Erythroblast (primary cell): Measurements from ENCODE around the gene MT1E.
A peak's percentile ranks its signal among the peaks of the same experiment; 100 is the strongest.
"Not testable (repeated sequence)": the region's sequence is repeated elsewhere in the genome, so short reads cannot be mapped to it uniquely, and the experiment has no call there.

Experiments
- DNase-seq, 2 experiments: peaks; one replicate each; lab custom pipeline; 2025; lab: John Stamatoyannopoulos, UW
- GATA1 ChIP-seq: IDR thresholded peaks from 2 replicates; pipeline ENCODE4 v1.6.1; 2011; ENCODE audit warnings: low read depth, mild to moderate bottlenecking, control low read depth, low read length, moderate library complexity
- POLR2A ChIP-seq: IDR thresholded peaks from 2 replicates; pipeline ENCODE4 v1.6.1; 2011; ENCODE audit warnings: mild to moderate bottlenecking, low read length

Gene MT1E

DNA sequence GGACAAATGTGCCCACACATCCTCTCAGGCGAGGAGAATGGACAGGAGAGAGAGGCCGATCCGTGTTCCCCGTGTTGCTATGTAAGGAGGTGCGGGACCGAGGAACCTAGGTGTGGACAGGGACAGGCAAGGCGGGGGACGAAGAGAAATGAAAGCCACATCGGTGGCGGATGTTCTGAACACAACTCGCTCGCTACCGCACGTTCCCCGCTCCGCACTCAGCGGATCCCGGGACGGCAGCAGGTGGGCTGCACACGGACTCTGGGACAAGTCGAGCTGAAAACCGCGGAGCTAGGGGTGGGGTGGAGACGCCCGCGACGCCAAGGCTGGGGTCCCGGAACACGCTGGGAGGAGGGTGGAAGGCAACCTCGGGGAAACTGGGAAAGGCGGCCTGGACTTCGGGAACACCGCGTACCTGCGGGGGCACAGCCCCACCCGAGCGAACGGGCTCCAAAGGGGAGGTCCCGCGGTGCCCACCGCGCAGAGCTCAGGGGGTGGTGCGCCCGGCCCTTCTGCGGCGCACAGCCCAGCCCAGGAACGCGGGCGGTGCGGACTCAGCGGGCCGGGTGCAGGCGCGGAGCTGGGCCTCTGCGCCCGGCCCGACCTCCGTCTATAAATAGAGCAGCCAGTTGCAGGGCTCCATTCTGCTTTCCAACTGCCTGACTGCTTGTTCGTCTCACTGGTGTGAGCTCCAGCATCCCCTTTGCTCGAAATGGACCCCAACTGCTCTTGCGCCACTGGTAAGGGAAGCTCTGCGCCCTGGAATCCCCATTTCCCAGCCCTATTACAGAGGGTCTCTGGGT lies at the start of gene MT1E:
Gene MT1E, plus strand, starts transcription at position 642 of the 803 bp plus-strand sequence. Its CDS starts 71 bp downstream, at position 713.
- DNase-seq: peak in 1 of 2 experiments; percentile 30
- no peak for TF ChIP-seq GATA1
- no peak for TF ChIP-seq POLR2A

DNA sequence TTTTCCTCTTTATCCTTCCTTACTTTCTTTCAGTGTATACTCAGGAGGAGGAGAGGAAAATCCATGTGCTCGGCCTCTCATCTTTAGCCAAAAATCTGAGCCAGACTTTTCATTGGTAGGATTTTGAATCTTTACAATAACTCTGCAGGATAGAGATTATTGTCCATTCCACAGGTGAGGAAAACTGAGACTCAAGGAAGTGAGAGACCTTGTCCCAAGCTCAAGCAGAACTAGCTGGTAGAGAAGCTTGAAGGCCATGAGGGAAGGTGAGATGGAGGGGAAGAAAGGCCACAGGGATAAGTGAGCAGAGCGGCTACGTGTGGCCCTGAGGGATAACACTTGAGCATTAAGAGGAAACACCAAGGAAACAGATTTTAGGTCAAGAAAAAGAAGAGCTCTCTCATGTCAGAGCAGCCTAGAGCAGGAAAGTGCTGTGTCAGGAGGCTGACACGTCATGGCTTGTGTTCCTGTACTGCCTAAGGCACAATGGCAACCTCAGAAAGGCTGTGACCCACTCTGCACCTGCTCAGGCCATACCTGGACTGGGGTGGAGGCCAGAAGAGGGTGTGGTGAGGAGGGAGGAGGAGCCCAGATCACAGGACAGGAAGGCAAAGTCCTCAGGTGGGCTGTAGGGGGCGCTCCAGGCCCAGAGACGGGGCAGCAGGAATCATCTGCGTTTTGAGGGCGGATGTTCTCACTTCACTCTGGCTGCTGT lies 48.8 kb upstream of the MT1E start:
- TF ChIP-seq GATA1 (no peak), POLR2A (no peak)
- peak; percentile 77 to 87 for DNase-seq

DNA sequence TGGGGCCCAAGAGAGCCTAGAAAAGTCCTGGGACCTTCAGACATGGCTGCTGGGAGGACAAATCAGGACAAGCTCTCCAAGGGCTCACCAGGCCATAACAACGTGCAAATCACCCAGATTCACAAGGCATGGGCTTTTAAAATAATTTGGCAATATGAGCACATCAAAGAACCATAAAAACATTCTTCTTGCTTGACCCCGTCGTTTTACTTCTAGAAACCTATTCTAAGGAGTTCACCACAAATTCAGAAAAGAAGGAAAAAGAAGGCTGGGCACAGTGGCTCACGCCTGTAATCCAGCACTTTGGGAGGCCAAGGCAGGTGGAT lies 48.3 kb upstream of the MT1E start:
- no peak for TF ChIP-seq POLR2A
- TF ChIP-seq GATA1: no peak
- no peak for DNase-seq

DNA sequence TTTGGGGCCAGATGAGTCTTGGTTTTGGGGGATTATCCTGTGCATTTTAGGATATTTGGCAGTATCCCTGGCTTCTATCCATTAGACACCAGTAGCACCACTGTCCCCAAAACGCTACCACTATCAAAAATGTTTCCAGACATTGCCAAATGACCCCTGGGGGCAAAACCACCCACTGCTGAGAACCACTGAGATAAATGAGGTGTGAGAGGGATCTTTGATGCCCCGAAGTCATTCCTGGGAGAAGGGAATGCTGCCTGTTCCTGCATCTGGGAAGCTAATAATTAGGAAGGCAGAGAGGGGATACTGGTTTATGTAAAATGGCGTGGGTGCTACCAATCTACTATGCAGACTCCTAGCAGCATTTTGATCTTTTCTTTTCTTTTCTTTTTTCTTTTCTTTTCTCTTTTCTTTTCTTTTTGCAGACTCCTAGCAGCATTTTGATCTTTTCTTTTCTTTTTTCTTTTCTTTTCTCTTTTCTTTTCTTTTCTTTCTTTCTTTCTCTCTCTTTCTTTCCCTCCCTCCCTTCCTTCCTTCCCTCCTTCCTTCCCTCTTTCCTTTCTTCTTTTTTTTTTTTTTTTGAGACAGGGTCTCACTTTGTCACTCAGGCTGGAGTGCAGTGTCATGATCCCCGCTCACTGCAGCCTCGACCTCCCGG lies 45.1 kb upstream of the MT1E start:
- TF ChIP-seq POLR2A (no peak), GATA1 (no peak)
- DNase-seq: no peak

DNA sequence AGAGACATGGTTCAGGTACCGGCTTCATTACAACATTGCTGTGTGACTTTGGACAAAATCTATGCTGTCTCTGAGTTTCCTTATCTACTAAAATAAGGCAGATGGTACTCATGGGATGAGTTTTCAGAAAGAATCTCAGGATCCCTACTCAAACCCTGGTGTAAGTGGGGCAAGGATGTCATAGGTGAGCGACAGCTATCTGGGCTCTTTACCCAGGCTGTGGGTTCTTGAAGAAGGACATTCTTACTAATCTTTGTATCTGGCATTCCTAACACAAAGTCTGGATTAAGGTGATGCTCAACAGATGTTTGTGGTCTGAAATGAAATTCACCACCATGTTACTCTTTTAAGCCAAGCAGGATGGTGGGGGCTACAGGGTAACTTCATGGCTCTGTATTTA lies 42.7 kb upstream of the MT1E start:
- not testable (repeated sequence) for DNase-seq

DNA sequence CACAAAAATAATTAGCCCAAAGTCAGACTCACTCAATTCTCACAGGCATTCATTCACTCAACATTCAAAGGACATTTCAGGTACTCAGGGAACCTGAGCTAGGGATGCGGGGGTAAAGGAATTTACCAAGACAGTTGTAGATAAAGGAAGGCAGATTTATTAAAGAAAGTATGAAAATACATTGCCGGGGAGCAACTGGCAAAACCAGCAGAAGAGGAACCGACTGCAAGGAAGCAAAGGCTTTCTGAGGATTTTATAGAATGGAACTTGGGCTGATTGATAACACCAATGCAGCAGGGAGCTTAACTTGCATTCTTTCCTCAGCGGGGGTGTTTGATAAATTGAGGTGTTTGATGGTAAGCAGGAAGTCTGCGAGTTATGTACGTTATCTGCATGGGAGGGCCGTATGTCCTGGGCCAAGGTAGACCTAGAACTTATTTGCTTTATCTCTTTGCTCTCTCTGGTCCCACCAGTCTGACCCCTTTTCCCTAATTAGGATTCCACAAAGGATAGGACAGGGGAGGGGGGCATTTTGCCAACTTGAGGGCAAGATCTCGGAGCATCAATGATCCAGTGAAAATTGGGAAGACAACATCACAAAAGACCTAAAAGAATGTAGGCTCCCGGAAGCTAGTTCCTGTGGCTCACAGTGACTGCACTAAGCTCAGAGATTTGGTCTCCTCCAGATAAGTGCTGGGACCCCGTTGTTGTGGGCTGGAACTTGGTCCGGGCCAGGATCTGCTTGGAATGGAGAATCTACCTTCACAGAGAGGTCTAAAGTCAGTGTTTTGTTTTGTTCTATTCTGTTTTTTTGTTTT lies 42.0 kb upstream of the MT1E start:
- DNase-seq: no peak
- TF ChIP-seq POLR2A (no peak), GATA1 (no peak)

DNA sequence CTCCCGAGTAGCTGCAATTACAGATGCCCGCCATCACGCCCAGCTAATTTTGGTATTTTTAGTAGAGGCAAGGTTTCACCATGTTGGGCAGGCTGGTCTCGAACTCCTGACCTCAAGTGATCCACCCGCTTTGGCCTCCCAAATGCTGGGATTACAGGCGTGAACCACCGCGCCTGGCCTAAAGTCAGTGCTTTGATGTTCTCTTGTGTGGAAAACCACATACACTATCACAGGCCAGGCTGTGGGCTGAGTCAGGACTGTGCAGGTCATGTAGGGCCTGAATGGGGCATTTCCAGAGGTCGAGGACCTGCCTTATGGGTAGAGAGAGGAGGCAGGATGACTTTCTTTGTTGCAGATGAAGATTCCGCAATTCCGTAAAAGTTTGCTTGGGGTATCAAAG lies 41.3 kb upstream of the MT1E start:
- no peak for TF ChIP-seq POLR2A
- no peak for TF ChIP-seq GATA1
- DNase-seq: no peak

DNA sequence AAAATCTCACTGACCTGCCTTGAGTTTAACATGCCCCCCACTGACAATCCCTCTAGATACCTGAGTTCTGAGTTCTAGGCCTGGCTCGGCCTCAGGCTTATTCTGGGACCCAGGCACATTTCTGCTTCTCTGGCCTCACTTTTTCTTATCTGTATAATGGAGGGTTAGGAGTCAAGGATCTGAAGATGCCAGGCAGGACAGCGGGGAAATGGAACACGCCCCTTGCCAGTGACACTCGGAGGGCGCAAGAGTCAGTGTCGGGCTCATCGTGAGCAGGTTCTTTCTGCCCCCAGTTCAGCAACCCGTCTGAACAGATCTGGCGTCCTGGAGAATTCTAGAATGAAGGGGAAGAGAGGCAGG lies 36.8 kb upstream of the MT1E start:
- no peak for DNase-seq
- TF ChIP-seq GATA1 (no peak), POLR2A (no peak)

DNA sequence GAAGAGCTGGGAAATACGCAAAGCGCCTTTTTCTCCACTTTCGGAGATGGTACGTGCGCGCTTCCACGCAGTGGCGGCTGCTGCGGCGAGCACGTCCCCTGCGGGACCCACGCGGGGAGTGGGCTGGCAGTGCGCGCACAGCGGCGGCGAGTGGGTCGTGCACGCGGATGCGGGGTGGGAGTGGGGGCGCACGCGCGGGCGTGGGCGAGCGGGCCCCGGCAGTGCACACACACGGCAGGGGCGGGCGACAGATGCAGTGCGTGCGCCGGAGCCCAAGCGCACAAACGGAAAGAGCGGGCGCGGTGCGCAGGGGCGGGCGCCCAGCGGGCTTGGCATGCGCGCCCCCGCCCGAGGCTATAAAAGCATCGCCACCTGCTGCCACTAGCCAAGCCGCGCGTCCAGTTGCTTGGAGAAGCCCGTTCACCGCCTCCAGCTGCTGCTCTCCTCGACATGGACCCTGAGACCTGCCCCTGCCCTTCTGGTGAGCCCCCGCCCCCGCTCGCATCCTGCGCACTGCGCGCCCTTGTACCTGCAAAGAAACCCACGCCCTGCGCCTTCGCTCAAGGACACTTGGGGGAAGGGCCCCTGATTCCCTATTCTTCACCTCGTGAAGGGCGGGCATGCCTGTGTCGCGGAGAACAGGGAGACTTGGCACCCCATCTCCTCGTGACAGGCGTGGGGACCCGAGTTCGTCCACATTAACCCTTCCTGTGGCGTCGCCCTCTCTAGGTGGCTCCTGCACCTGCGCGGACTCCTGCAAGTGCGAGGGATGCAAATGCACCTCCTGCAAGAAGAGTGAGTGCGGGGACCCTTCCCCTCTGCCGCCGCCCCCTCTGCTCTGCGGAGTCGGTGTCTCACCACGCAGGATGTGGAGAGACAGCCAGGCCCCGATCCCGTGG lies 36.2 kb upstream of the MT1E start, which contains the start of gene MT3:
Gene MT3, plus strand, starts transcription at position 388 of the 899 bp plus-strand sequence. Its CDS starts 63 bp downstream, at position 451.
- TF ChIP-seq POLR2A: no peak
- TF ChIP-seq GATA1: no peak
- DNase-seq: no peak

DNA sequence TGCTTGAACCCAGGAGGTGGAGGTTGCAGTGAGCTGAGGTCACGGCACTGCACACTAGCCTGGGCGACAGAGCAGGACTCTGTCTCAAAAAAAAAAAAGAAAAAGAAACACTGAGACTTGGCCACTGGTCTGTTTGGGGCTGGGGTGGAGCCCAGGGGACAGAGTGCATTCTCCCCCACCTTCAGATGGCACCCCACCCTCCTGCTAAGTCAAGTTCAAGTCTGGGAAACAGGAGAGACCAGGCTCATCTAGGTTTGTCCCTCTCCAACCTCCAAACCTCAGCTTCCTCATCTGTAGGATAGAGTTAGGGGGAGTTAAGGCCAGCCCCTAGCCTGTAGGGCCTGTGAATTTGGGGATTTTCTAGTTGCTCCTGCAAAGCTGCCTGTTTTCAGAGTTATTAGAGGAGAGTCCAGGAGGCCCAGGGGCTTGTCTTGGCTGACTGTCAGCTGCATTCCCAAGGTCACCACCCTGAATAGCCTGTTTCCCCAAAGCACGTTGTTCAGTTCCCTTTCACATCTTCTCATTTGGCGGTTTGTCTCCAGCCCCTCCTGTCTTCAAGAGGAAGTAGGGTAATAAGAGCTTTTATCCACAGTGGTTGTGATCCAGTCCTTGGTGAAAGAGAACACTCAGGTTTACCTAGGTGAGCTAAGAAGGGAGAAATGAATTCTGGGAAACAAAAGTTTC lies 34.1 kb upstream of the MT1E start:
- no peak for DNase-seq
- no peak for TF ChIP-seq POLR2A
- no peak for TF ChIP-seq GATA1

DNA sequence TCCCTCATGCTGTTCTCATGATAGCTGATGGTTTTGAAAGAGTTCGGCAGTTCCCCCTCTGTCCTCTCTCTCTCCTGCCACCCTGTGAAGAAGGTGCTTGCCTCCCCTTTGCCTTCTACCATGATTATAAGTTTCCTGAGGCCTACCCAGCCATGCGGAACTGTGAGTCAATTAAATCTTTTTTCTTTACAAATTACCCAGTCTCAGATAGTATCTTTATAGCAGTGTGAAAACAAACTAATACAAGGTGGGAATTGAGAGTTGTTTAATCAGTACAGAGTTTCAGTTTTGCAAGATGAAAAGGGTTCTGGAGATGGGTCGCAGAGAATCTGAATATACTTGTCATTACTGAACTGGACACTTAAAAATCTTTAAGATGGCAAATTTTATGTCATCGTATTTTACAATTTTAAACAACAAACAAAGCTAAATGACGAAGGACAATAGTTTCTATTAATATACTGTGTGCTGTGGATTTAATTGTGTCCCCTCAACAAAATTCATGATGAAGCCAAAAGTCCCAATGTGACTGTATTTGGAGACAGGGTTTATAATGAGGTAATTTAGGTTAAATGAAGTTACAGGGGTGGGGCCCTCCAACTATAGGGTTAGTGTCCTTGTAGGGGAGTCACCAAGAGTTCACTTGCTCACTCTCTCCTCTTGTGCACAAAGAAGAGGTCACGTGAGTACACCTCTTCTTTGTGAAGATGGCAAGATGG lies 31.8 kb upstream of the MT1E start:
- no peak for DNase-seq
- TF ChIP-seq GATA1 (no peak), POLR2A (no peak)
